ENCODE results near the gene EML4.
A peak's percentile ranks its signal among the peaks of the same experiment; 100 is the strongest.

EML4 gene

DNA sequence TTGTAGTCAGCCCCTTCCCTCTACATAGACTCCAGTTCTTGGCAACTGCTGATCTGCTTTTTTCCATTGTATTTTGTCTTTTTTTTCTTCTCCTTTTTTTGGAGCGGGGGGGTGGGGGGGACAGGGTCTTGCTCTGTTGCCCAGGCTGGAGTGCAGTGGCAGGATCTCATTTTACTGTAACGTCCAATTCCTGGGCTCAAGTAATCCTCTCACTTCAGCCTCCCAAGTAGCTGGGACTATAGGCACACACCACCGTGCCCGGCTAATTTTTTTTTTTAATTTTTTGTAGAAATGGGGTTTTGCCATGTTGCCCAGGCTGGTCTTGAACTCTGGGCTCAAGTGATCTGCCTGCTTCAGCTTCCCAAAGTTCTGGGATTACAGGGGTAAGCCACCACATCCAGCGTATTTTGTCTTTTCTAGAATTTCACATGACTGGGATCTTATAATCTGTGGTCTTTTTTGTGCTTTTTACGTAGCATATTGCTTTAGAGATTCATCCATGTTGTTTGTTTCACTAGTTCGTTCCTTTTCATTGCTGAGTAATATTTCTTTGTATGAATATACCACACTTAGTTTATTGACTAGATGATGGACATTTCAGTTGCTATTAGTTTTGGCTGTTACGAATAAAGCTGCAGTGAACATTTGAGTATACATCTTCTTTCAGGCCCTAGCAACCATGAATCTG, 17.9 kb downstream of the EML4 start:
- Histone ChIP-seq H3K4me1 (peaks cover 13 to 20% (median 17%) of the 10 kb centered on the region in 10 experiments), H3K4me2 (no peak overlapping the region), H3K27ac (no peak overlapping the region), H3K27me3 (no peaks in the 10 kb centered on the region), H3K36me3 (peaks cover 0 to 11% (median 0%) of the 10 kb centered on the region in 11 experiments; a peak in 2 of 22 replicates), H3K9me3 (replicated peaks in 1 of 11) (no peaks in the 10 kb centered on the region), H3K9ac (no peak overlapping the region), H3K4me3 (no peak overlapping the region), H4K20me1 (peaks cover 0 to 82% (median 34%) of the 10 kb centered on the region in 11 experiments; a peak in 16 of 22 replicates)
- no peak for TF ChIP-seq Cebpa-rat (IDR thresholded peaks at IDR 0.05)

DNA sequence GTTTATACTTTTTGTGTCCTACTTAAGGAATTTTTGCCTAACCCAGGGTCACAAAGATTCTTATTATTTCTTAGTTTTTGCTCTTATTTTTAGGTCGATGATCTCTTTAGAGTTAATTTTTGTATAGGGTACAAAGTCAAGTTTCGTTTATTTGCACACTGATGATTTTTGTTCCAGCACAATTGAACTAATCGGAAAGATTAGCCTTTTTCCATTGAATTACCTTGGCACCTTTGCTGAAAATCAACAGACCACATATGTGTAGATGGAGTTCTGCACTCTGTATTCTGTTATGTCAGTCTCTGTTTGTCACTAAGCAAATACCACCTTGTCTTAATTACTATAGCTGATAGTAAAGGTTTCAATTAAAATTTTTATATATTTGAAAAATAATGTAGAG, 18.7 kb downstream of the EML4 start:
- H3K4me2 ChIP-seq: no peak overlapping the region
- H3K9me3 ChIP-seq (replicated peaks in 1 of 11): no peaks in the 10 kb centered on the region
- no peak for TF ChIP-seq Cebpa-rat (IDR thresholded peaks at IDR 0.05)
- H3K4me1 ChIP-seq: peaks cover 9 to 15% (median 10%) of the 10 kb centered on the region in 10 experiments
- no peak overlapping the region for H3K9ac ChIP-seq
- H3K27ac ChIP-seq: no peak overlapping the region
- H4K20me1 ChIP-seq: peaks cover 0 to 82% (median 34%) of the 10 kb centered on the region in 11 experiments; a peak in 16 of 22 replicates
- no peak overlapping the region for H3K4me3 ChIP-seq
- H3K27me3 ChIP-seq: no peaks in the 10 kb centered on the region
- H3K36me3 ChIP-seq: peaks cover 0 to 11% (median 0%) of the 10 kb centered on the region in 11 experiments; a peak in 2 of 22 replicates

- no peaks in the 10 kb centered on the region for H3K9me3 ChIP-seq (replicated peaks in 1 of 11)
- peaks cover 0 to 11% (median 0%) of the 10 kb centered on the region in 11 experiments; a peak in 2 of 22 replicates for H3K36me3 ChIP-seq
- H3K27me3 ChIP-seq: no peaks in the 10 kb centered on the region
- H3K4me1 ChIP-seq: peaks cover 0 to 14% (median 0%) of the 10 kb centered on the region in 10 experiments; a peak in 9 of 20 replicates
- TF ChIP-seq Cebpa-rat (IDR thresholded peaks at IDR 0.05): no peak
- H3K4me3 ChIP-seq: no peak overlapping the region
- H3K4me2 ChIP-seq: no peak overlapping the region
- H4K20me1 ChIP-seq: peaks cover 3 to 88% (median 38%) of the 10 kb centered on the region in 11 experiments; a peak in 15 of 22 replicates
- H3K9ac ChIP-seq: no peak overlapping the region
- no peak overlapping the region for H3K27ac ChIP-seq
Observed at GRCh38 chr2:42189235-42189566, 20.0 kb downstream of the EML4 start.

- H3K27me3 ChIP-seq: no peaks in the 10 kb centered on the region
- no peak overlapping the region for H3K4me2 ChIP-seq
- TF ChIP-seq Cebpa-rat (IDR thresholded peaks at IDR 0.05): no peak
- no peak overlapping the region for H3K9ac ChIP-seq
- no peaks in the 10 kb centered on the region for H3K9me3 ChIP-seq (replicated peaks in 1 of 11)
- H4K20me1 ChIP-seq: peaks cover 3 to 82% (median 38%) of the 10 kb centered on the region in 11 experiments; a peak in 15 of 22 replicates
- no peak overlapping the region for H3K4me3 ChIP-seq
- peaks cover 0 to 11% (median 0%) of the 10 kb centered on the region in 11 experiments; a peak in 2 of 22 replicates for H3K36me3 ChIP-seq
- H3K4me1 ChIP-seq: peaks cover 0 to 24% (median 0%) of the 10 kb centered on the region in 10 experiments; a peak in 9 of 20 replicates
- no peak overlapping the region for H3K27ac ChIP-seq
Observed at GRCh38 chr2:42190191-42190590, 21.0 kb downstream of the EML4 start.

DNA sequence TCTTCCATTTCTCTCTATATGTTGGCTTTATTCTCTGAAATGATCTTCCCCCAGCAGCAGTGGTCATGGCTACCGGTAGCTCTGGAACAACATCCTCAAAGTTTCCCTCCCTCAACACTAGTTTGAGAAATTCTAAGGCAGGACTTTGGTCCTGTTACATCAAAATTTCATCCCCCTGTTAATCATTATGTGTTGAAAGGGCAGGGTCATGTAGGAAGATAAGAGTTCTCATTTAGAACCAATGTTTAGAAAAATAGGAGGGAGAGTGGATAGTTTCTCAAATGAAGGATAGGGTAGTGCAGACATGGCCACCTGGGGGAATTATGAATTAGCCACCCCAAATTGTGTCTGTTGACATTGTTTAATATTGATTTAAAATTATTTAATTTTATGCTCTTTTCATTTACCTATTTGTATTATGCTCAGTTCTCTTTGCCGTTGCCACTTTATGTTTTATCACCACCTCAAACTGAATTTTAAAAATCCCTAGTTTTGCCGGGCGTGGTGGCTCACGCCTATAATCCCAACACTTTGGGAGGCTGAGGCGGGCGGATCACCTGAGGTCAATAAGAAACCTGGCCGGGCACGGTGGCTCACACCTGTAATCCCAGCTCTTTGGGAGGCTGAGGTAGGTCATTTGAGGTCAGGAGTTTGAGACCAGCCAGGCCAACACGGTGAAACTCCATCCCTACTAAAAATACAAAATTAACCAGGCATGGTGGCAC, 22.3 kb downstream of the EML4 start:
- H3K4me2 ChIP-seq: no peak overlapping the region
- H3K36me3 ChIP-seq: peaks cover 0 to 11% (median 0%) of the 10 kb centered on the region in 11 experiments; a peak in 1 of 22 replicates
- TF ChIP-seq Cebpa-rat (IDR thresholded peaks at IDR 0.05): no peak
- H3K9me3 ChIP-seq (replicated peaks in 1 of 11): no peaks in the 10 kb centered on the region
- no peak overlapping the region for H3K9ac ChIP-seq
- peaks cover 2 to 36% (median 12%) of the 10 kb centered on the region in 10 experiments for H3K4me1 ChIP-seq
- H3K27me3 ChIP-seq: no peaks in the 10 kb centered on the region
- peaks cover 3 to 73% (median 37%) of the 10 kb centered on the region in 11 experiments; a peak in 15 of 22 replicates for H4K20me1 ChIP-seq
- no peak overlapping the region for H3K27ac ChIP-seq
- no peak overlapping the region for H3K4me3 ChIP-seq

GRCh38 chr2:42192010-42192373, 22.8 kb downstream of the EML4 start:
- H4K20me1 ChIP-seq: peaks cover 3 to 72% (median 37%) of the 10 kb centered on the region in 11 experiments; a peak in 15 of 22 replicates
- peaks cover 8 to 42% (median 17%) of the 10 kb centered on the region in 10 experiments for H3K4me1 ChIP-seq
- no peaks in the 10 kb centered on the region for H3K27me3 ChIP-seq
- H3K9ac ChIP-seq: no peak overlapping the region
- H3K4me2 ChIP-seq: no peak overlapping the region
- H3K27ac ChIP-seq: no peak overlapping the region
- H3K36me3 ChIP-seq: peaks cover 0 to 11% (median 0%) of the 10 kb centered on the region in 11 experiments; a peak in 2 of 22 replicates
- no peak overlapping the region for H3K4me3 ChIP-seq
- H3K9me3 ChIP-seq (replicated peaks in 1 of 11): peaks cover 0 to 2% (median 0%) of the 10 kb centered on the region in 11 experiments; a peak in 1 of 22 replicates
- no peak for TF ChIP-seq Cebpa-rat (IDR thresholded peaks at IDR 0.05)

DNA sequence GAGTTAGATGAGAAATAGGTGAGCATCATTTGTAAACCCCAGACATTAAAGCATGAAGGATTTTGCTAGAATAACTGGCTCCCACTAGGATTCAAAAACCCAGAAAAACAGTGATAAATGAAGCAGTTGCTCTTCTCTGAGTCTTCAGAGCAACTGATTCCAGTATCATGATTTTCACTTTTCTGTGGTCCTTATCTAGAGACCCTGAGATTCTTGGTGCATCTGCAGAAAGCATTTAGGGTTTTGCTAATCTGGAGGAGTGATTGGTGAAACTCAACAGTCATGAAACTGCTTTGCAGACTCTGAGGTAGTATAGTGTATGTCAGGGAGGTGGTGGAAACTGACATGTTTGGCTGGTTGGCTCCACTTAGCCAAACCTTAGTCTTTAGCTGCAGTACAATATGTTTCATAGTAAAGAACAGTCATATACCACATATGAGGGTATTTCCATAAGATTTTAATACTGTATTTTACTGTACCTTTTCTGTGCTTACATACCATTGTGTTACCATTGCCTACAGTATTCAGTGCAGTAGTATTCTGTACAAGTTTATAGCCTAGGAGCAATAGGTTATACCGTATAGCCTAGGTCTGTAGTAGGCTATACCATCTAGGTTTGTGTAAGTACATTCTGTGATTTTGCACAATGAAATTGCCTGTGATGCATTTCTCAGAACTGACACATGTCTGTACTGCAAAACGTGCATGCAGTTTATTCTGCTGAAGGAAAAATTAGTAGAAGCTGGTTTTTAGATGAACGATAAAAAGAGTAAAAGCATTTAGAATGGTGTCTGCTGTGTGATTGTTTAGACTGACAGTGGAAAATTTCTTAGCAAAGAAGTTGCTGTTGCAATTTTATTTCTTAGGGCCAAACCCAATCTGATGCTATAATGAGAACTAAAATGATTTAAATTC, 23.8 kb downstream of the EML4 start:
- Histone ChIP-seq H4K20me1 (peaks cover 3 to 64% (median 37%) of the 10 kb centered on the region in 11 experiments; a peak in 15 of 22 replicates), H3K9me3 (replicated peaks in 1 of 11) (peaks cover 0 to 8% (median 0%) of the 10 kb centered on the region in 11 experiments; a peak in 2 of 22 replicates), H3K27me3 (no peaks in the 10 kb centered on the region), H3K9ac (no peak overlapping the region), H3K4me1 (peaks cover 11 to 51% (median 20%) of the 10 kb centered on the region in 10 experiments), H3K36me3 (peaks cover 0 to 11% (median 0%) of the 10 kb centered on the region in 11 experiments; a peak in 2 of 22 replicates), H3K4me2 (peak overlapping the region in 2 of 11 experiments; percentile 8 to 17; a peak in 1 of 22 replicates), H3K4me3 (no peak overlapping the region), H3K27ac (no peak overlapping the region)
- no peak for TF ChIP-seq Cebpa-rat (IDR thresholded peaks at IDR 0.05)

DNA sequence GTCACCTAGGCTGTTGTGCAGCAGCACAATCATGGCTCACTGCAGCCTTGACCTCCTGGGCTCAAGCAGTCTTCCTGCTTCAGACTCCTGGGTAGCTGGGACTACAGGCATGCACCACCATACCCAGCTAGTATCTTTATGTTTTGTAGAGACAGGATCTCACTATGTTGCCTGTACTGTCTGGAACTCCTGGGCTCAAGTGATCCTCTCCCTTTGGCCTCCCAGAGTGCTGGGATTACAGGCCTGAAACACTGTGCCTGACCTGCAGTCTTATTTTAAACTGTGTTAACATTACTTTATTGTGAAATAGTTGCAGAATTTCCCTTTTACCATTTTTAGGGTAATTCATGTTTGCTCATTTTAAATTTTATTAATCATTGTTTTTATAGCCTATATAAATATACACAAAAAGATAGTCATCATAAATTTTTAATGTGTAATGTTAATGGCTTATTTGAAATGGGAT, 24.6 kb downstream of the EML4 start:
- no peak overlapping the region; a peak in 1 of 22 replicates for H3K9ac ChIP-seq
- H3K4me2 ChIP-seq: peak overlapping the region in 3 of 11 experiments; percentile 39 to 62 (median 57); a peak in 7 of 22 replicates
- H3K9me3 ChIP-seq (replicated peaks in 1 of 11): peaks cover 0 to 11% (median 0%) of the 10 kb centered on the region in 11 experiments; a peak in 3 of 22 replicates
- peaks cover 11 to 58% (median 20%) of the 10 kb centered on the region in 10 experiments for H3K4me1 ChIP-seq
- no peaks in the 10 kb centered on the region for H3K27me3 ChIP-seq
- peaks cover 0 to 12% (median 0%) of the 10 kb centered on the region in 11 experiments; a peak in 4 of 22 replicates for H3K36me3 ChIP-seq
- 0 out of 22 replicates have a peak, but pooled peaks of 2 of the 11 experiments have one; percentile 11 to 34 for TF ChIP-seq Cebpa-rat (IDR thresholded peaks at IDR 0.05)
- H4K20me1 ChIP-seq: peaks cover 3 to 63% (median 32%) of the 10 kb centered on the region in 11 experiments; a peak in 14 of 22 replicates
- H3K4me3 ChIP-seq: no peak overlapping the region
- no peak overlapping the region for H3K27ac ChIP-seq
